ENCODE results near the gene KAT2B. TPM values are rescaled to one million over a fixed set of nuclear protein-coding genes. Genes with fewer than 3 reads are reported as not detected.

Gene KAT2B
- total and polyA plus RNA-seq, 2 of the 13 experiments (the other 11 are each of a cell fraction or from before 2014, with no cell fraction given): 0.97 to 1.7 TPM

DNA sequence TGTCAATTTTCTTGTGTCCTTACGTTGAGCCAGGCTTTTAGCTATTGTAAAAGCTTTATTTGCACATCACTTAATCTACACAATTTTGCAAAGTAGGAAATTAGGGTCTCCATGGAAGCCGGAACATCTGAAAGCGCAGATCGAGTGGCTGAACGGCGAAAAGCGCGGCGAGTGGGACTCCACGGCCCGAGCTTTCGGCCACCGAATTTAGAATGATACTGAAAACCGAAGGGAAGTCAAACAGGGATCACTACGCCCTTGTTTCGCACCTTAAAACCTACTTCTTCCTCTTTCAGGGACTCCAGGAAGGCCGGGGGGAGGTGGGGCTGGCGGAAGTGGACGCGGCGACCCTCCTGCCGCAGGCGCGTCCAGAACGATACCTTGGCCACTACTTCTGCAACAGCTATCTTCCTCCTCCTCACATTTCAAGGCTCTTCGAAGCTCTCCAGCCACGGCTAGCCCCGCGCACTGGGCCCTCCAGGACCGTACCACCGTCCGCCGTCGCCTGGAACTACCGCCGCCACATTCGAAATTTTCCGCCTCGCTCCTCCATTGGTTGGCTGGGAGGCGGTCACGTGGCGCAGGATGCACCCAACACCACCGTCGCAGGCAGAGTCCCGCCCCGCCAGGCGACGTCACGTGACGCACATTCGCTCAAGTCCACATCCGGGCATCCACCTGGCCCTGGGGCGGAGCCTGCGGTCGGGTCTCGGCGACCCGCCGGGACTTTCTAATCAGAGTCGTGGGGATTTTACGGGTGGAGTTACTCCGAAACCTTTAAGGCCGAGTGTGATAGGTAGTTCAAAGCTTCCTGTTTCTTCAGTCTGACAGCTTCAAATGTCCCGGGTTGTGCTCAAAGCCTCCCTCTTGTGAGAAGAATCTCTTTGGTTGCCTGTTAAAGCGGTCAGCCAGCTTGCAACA lies 145.7 kb downstream of the KAT2B start, which contains the start of gene SGO1 (continued):
- TF ChIP-seq MAFF (IDR thresholded peaks at IDR 0.05; ENCODE audit: low read depth, low read length): no peak
- TF ChIP-seq HCFC1 (IDR thresholded peaks at IDR 0.05; ENCODE audit: low read depth, low read length): peak; percentile 23; the same call in 1 of the 2 replicates
- TF ChIP-seq RNF2 (conservative IDR thresholded peaks at IDR 0.05; ENCODE audit: low read depth): no peak; the same call in 1 of the 2 replicates
- peak; percentile 45; the same call in 1 of the 2 replicates for TF ChIP-seq RXRB (CRISPR knock-in tag; IDR thresholded peaks at IDR 0.05; ENCODE audit: borderline replicate concordance)
- no peak for TF ChIP-seq CBX2 (IDR thresholded peaks at IDR 0.05; ENCODE audit: low read depth, low read length)
- TF ChIP-seq CBX2 (CRISPR knock-in tag; IDR thresholded peaks at IDR 0.05; ENCODE audit: low read depth): no peak
- TF ChIP-seq REL (CRISPR knock-in tag; conservative IDR thresholded peaks at IDR 0.05): peak; percentile 96
- TF ChIP-seq FOSL2 (CRISPR knock-in tag; IDR thresholded peaks at IDR 0.05): peak; percentile 41
- peak; percentile 65; the same call in 1 of the 2 replicates for TF ChIP-seq ZNF709 (CRISPR knock-in tag; IDR thresholded peaks at IDR 0.05)
- no peak for TF ChIP-seq ZNF180 (CRISPR knock-in tag; IDR thresholded peaks at IDR 0.05; ENCODE audit: borderline replicate concordance, low read depth)
- 0 out of 2 replicates have a peak, but pooled peaks have one; percentile 57 for TF ChIP-seq SIX4 (CRISPR knock-in tag; IDR thresholded peaks at IDR 0.05)
- peak; percentile 71; the same call in 1 of the 2 replicates for TF ChIP-seq ZNF607 (CRISPR knock-in tag; IDR thresholded peaks at IDR 0.05; ENCODE audit: borderline replicate concordance)
- TF ChIP-seq ZSCAN29 (CRISPR knock-in tag; conservative IDR thresholded peaks at IDR 0.05): peak; percentile 49; the same call in 1 of the 2 replicates
- TF ChIP-seq CCDC6 (CRISPR knock-in tag; IDR thresholded peaks at IDR 0.05): peak; percentile 92
- TF ChIP-seq HNF1B (CRISPR knock-in tag; IDR thresholded peaks at IDR 0.05): peak; percentile 86
- TF ChIP-seq SP5 (CRISPR knock-in tag; IDR thresholded peaks at IDR 0.05; ENCODE audit: borderline replicate concordance, low read depth): peak; percentile 81
- 0 out of 2 replicates have a peak, but pooled peaks have one; percentile 44 for TF ChIP-seq WIZ (CRISPR knock-in tag; IDR thresholded peaks at IDR 0.05)
- TF ChIP-seq ZNF354B (CRISPR knock-in tag; IDR thresholded peaks at IDR 0.05): peak; percentile 82
- TF ChIP-seq HOXA3 (CRISPR knock-in tag; IDR thresholded peaks at IDR 0.05): peak; percentile 84
- TF ChIP-seq POLR2G (IDR thresholded peaks at IDR 0.05; ENCODE audit: low read depth, low read length): peak; percentile 87
- TF ChIP-seq ZFY (CRISPR knock-in tag; IDR thresholded peaks at IDR 0.05): peak; percentile 63; the same call in 1 of the 2 replicates
- no peak for TF ChIP-seq U2AF1 (optimal IDR thresholded peaks at IDR 0.05; ENCODE audit: low read depth, low read length)
- no peak; the same call in 1 of the 2 replicates for TF ChIP-seq NCOR1 (IDR thresholded peaks at IDR 0.05; ENCODE audit: borderline replicate concordance, low read length)
- TF ChIP-seq, protein P1, sequence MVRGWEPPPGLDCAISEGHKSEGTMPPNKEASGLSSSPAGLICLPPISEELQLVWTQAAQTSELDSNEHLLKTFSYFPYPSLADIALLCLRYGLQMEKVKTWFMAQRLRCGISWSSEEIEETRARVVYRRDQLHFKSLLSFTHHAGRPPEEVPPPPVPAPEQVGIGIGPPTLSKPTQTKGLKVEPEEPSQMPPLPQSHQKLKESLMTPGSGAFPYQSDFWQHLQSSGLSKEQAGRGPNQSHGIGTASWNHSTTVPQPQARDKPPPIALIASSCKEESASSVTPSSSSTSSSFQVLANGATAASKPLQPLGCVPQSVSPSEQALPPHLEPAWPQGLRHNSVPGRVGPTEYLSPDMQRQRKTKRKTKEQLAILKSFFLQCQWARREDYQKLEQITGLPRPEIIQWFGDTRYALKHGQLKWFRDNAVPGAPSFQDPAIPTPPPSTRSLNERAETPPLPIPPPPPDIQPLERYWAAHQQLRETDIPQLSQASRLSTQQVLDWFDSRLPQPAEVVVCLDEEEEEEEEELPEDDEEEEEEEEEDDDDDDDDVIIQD (CRISPR knock-in tag; IDR thresholded peaks at IDR 0.05; ENCODE audit: low read depth): peak; percentile 75
- TF ChIP-seq ZNF672 (CRISPR knock-in tag; IDR thresholded peaks at IDR 0.05): no peak
- no peak for TF ChIP-seq ZNF883 (CRISPR knock-in tag; IDR thresholded peaks at IDR 0.05; ENCODE audit: not compliant biosample characterization)
- TF ChIP-seq, protein P2, sequence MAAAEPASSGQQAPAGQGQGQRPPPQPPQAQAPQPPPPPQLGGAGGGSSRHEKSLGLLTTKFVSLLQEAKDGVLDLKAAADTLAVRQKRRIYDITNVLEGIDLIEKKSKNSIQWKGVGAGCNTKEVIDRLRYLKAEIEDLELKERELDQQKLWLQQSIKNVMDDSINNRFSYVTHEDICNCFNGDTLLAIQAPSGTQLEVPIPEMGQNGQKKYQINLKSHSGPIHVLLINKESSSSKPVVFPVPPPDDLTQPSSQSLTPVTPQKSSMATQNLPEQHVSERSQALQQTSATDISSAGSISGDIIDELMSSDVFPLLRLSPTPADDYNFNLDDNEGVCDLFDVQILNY (CRISPR knock-in tag; conservative IDR thresholded peaks at IDR 0.05): peak; percentile 100
